Daoy (cell line): Measurements from ENCODE around the gene PBX1. TPM values are rescaled to one million over a fixed set of nuclear protein-coding genes. Genes with fewer than 3 reads are reported as not detected.

Experiments
- DNase-seq: peaks from one replicate; pipeline ENCODE4 v3.0.0-alpha.2; 2015; ENCODE audit warnings: low read depth
- total RNA-seq: library from RNA; depleted of rRNA; stranded (reverse); fragments of >200 nt; shearing (Covaris generic); gene quantifications from 2 replicates; pipeline ENCODE4 v1.2.3, GENCODE V29; 2014

The PBX1 gene
- total RNA-seq, 1 experiment from 2014 or later = 16.2 TPM

DNA sequence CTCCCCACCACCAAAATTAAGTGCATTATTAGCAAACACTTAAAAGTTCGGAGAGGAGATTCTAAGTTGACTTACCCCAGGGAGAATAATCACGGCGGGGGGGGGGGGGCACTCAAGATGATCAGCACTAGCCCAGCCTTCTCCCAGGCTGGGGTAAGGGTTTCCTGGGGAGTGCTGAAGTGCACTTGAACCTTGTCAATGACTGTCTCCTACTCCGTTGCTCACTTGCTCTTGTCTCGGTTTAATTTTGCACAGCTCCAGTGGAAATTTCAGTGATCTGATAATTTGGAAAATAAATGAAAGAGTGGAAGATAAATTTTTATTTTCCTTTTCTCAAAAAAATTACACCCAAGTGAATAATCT, 59.2 kb downstream of the PBX1 start:
- no peak for DNase-seq

DNA sequence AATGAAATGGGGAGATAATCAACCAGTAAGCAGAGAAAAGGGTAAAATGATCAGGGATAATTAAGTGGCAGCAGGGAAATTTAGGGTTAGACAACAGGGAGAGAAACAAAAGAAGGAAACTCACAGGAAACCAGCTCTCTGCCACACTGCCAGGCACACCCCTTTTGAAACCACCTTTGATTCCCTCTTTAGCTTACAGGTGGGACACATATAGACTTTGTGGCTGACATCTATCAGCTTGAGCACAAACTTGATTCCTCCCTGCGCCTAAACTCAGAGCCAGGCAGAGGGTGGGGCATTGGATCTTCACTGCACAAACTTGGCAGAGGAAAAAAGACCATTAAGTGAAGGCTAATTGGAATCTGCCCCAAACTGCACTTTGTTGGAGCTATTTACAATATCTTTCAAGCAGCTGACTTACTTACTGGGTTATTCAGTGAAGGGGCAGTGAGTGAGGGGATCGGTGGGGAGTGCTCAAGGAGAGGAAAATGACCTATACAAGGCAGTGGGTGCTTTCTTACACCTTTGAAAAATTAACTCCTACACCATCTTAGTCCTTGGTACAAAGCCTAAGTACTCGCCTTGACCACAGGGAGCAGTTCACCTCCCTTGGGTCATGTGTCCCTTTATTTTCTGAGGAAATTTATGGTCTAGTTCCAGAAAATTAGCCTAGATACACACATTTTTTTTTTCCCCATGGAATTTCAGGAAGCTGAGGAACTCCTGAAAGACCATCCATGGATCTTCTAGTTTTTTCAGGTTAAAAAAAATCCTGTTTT, 60.2 kb downstream of the PBX1 start:
- no peak for DNase-seq

DNA sequence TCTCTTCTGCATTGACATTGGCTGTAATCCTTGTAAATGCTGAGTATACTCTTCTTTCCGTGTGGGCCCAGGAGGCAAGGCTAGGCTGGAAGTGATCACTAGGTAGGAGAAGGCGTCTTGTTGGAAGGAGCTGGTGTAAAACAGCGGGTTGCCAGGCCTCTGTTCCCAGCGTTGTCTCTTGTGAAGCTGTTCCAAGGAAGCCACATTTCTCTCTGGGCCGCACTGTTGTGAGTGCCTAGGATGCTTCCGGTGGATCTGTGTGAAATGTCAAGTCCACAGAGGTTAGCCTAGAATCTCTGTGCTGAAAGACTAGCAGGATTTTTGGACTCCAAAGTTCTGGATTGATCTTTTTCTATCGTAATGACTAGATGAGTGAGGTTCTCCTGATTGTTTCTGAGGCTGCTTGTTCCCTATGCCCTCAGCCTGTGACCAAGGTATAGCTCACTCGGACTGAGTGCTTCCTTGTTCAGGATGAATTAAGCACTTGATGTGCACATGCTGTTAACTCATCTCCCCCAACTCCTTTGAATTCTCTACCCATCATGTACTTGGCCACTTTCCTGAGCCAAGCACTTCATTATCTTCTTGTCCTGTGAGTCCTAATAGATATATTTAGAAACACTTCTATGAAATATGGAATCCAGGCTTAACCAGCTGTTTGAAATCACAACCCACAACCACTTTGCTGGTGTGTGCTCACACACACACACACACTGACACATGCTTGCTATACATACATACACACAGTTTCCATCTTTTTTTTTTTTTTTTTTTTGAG, 63.3 kb downstream of the PBX1 start:
- DNase-seq = no peak

DNA sequence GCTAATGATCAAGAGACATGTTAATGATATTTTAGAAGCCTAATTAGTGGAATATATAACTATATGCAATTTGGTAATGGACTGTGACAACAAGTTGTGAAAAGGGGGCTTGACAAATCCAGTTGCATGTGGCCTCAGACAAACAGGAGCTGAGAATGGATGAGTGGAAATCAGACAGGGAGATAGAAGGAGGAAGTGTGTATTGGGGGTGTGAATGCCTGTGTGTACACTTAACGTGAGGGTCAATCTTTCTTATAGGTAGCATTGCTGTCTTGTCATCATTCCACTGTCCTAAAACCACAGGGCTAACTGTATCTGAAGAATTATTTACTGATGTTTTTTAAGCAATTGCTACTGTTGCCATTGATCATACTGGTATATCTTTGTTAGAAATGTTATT, 64.8 kb downstream of the PBX1 start:
- DNase-seq = no peak

DNA sequence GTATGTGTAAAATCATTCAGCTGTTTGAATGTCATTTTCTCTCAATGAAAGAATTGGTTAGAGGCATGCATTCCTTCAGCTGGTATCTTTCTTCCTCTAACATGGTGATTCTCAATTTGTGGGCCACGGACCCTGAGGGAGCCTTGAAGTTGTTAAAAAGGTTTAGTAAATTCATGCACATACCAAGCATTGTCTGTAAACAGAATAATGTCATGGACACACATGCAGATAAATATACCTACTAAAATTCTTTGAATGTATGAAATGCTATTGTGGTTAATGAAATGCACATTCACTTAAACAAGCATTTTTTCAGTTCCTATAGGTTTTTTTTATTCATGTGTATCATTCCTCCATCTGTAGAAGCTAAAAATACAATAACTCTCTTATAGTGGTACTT, 65.4 kb downstream of the PBX1 start:
- DNase-seq = no peak

DNA sequence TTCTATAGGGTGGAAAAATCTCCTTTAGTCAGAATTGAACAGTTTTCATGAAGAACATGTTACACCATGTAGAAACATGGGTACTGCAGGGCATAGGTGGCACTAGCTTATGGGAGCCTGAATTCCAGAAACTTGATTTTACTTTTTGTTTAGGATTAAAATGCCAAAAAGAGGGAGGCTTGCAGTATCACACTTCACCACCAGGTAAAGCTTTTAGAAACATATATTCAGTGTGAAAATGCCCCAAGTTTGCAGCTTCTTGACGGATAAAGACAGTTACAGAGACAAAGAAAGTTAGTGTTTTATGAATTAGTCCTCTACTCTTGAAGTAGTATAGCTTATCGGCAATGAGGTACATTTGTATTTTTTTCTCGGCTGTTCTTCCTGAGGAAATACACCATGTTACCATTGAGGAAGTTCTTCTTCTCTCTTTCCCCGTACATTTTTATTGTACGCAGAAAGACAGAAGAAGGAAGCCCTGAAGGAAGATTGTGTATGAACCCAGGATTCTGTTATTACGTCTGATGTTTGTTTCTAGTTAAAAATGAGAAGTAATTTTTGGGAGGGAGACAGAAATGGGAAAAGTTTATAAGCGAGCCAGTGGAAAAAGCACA, 66.1 kb downstream of the PBX1 start:
- DNase-seq = no peak

DNA sequence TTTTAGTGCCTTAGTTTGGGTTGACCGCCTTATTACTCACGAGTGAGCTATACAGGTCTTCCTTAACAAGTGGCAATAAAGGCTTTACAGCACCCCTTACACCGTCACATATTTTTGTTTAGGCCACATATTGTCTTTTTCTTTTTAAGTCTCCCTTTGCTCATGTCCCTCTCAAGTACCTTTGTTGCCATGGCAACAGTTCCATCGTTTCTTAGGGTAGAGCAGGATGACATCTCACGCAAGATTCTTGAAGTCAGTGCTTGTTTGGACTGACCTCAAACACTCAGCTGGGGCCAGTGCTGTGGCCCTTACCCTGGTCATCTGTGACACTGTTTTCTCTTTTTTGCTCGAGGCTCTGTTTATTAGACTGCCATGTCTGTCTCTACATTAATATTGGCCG, 69.8 kb downstream of the PBX1 start:
- DNase-seq = no peak

DNA sequence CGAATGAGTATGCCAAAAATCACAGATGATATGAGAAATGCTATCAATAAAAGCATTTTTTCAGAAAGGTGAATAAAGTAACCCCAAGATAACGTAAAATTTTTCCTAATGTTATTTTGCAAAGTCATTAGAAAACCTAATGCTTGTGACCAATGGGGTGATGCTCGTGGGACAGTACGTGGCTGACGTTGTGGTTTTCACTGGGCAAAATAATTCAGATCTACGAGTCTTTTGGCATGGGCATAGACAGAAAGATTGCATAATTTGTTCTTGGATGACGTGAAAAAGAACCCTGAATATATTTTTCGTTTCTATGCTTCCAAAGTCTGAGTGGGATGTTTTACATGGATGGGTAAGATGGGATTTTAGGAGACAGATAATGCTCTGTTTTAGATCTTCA, 71.0 kb downstream of the PBX1 start:
- DNase-seq = no peak

DNA sequence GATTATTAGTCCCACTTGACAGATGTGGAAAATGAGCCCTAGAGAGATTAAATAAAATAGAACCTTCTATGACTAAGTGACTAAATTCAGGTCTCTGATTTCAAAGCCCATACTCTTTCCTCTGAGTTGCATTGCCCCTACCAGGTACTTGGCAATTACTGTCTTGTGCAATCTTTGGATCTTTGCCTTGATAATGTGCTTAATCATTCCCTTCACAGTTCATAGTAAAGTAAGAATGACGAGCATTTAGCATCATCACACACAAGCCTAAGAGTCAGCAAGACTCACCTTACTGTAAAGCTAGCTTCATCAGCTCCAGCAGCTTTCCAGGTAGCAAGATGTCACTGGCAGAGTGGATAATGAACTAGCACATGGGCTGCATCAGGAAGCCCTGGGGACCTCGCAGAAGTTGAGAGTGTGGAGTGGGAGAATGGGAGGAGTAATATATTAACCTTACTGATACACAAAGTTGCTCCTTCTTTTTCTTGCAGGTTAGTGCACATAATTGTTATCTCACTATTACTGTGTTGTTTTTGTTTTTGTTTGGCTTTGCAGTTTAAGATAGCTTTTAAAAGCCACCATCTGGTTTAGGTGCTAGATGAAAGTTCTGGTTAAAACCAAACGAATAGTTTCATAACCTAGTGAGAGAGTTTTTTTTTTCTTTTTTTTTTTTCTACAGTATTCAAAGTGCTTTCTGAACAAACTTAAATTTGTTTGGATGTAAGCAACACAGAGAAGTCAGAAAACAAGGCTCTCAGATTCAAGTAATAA, 71.8 kb downstream of the PBX1 start:
- DNase-seq = no peak

DNA sequence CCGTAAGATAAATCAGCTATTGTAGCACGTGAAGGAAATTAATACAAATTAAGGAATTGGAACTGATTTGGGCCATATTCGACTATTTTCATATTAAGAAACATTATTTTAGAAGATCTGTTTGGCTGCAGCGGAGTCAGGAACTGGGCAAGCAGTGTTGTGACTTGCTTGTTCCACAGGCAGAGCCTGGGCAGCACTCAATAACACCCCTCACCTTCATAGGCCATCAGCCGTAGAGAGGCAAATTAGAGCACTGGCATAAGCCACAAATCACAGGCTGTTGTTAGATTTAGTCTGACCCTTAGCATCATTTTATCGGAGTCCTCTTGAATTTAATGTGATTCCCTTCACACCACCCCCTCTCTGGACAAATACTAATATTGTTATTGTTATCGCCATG, 72.8 kb downstream of the PBX1 start:
- no peak for DNase-seq

DNA sequence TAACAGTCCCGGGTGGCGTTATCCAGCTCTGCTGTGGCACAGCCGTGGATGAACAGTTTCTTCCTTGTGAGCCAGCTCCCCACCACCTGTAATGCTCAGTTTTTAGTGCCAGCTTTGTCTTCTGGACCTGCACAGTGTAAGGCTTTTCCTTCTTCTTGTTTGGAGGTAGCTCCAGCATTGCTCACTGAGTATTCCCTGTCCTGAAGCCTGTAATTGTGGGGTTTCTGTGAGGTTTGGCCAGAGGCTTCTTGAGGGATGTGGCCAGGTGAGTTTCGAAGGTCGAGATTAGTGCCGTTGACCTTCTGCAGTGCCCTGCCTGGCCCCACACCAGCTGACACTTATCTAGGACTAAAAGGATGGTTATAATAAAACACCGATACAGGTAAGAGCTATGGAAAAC, 75.0 kb downstream of the PBX1 start:
- no peak for DNase-seq

DNA sequence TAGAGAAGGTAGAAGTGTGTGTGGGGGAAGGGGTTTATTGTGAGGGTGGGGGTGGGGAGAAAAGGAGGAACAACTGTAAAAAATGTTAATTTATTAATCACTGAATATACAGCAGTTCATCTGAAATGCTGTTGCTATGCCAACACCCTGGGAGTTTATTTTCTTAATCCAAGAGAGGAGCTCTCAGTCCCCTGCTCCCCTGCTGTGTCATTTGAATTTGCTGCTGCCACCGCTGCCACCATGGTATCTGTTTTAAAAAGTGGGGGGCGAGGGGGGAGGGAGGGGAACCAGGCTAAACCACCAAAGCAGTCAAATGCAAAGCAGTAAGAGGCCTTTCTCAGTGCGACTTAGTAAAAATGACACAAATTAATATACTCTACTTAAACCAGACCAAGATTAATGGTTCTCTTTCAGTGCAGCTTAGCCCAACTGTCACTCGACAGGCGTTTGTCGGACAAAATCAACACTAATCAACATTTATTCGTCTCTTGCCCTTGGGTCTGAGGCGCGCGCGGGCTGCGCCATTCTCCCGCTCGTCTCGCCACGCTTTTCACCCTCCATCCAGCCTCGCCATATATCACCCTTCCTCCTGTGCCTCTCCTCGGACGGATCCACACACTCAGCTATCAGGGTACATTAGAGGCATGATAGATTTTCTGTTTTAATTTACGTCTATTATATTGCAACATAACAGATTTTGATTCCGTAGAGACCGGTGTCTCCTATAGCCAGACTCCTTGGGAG, 76.2 kb downstream of the PBX1 start:
- no peak for DNase-seq

DNA sequence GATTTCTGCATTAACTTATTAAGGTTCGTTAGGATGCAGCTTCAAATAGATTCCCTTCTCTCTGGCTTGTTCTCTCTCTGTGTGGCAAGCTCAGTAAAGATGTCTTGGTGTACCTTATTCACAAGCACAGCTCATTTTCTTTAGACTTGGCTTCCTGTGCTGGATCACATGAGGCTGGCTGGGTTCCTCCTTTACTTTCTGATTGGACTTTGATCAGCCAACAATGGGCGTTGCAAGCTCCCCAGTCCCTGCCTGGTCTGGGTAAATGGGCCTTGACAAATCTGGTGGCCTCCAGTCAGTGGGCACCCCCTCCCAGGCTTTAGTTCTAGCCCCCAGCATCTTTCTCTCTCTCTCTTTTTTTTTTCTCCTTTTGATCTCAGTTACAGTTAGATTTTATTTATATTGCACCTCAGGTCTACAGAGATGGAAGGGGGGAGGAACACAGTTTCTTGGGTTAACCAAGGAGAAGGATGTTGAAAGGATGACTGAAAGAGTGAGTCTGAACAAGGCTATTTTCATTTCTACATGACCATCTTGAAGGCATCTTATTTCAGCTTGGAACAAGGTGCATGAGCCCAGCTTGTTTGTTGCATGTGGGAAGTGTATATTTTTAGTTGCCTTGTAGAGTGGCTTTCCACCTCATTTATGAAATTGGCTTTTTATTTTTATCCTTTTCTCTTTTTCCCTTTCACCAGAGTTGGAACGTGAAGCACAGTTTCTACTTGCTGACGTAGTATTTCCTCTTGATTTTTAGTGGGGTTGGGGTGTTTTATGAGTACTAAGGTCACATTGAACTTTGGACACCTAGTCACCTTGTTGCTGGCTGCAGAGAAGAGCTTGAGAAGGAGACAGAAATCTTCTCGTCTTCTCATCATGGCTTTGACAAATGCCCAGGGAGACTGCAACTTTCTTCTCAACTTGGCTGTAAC, 77.1 kb downstream of the PBX1 start:
- no peak for DNase-seq

DNA sequence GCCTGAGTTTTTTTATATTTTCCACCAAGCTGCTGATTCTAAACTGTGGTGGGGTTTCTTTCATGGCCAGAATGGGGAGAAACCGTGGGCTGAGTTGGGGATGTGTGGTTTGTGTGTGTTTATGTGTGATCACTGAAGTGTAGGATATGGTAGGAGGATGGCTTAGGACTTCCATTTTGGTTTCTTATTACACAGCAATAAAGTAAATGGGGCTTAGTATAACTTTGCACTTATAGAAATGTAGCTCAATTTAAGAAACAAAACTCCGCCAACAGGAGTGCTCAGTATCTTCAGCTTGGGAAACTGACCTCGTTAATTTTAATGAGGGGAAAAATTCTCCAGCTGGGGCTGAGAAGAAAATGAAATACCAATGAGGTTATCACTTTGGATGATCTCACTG, 77.8 kb downstream of the PBX1 start:
- no peak for DNase-seq

DNA sequence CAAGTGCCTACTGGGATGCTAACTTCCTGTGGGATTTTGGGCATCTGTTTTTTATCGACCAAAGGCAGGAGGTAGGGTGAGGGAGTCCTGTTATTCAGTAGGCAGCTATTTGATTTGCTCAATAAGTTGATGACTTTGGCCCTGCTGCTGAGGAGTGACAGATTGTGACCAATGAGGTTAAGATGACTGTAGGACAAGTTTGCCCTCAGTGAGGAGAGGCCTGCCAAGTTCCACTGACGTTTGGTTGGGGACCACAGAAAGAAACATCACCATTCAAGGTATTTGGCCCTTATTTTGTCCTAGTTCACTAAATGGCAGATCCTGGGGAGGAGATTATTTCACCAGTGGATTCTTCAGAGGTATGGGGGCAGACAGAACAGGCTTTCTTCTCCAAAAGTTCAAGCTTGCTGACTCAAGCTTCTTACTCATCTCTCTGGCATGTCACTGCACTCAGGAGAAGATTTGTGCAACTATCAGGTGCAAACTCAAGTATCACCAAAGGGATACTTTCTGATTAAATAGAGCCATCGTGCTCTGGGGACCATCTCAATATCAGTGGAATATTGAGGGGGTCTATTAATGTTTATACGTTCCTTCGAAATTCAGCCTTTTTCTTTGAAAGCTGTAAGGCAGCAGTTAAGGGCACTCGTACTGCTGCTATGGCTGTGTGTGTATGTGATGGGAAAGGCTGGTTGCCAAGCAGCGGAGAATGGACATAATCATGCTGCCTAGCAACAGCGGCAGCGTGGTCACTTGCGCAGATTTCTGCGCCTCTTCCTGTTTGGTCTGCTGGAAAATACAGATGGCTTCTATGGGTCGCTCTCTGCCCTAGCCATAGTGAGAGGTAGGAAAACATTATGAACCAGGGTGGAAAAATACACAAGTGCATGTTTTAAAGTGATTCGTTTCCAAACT, 78.7 kb downstream of the PBX1 start:
- DNase-seq = peak; percentile 67

DNA sequence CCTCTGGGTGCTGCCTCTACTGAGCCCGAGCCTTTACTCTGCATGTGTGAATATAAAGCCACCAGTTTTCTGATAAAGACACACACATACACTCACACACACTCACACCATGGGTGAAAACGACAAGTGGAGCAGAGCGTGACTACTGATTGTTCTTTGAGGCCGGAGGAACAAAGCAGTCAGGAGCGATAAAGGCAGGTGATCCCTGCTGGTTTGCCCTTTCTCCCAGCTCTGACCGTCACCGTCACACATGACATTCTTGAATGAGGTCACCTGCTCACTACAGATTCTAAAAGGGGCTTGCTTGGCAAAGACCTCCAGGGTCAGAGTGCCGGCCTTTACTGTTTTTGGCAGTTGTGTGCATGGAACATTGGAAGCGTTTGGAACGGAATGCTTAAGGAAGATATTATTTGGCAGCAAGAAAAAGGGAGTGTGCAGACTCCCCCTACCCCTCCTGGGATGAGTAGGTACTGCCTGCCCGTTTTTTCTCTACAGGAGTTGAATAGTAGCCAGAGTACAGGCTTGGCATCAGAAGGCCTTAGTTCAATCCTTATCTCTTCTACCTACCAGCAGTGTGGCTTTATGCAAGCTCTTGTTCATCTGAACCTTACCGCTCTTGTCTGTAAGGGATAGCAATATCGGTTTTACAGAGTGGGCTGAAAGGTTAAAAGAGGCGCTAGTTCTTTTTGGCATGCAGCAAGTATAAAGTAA, 79.7 kb downstream of the PBX1 start:
- DNase-seq = no peak

DNA sequence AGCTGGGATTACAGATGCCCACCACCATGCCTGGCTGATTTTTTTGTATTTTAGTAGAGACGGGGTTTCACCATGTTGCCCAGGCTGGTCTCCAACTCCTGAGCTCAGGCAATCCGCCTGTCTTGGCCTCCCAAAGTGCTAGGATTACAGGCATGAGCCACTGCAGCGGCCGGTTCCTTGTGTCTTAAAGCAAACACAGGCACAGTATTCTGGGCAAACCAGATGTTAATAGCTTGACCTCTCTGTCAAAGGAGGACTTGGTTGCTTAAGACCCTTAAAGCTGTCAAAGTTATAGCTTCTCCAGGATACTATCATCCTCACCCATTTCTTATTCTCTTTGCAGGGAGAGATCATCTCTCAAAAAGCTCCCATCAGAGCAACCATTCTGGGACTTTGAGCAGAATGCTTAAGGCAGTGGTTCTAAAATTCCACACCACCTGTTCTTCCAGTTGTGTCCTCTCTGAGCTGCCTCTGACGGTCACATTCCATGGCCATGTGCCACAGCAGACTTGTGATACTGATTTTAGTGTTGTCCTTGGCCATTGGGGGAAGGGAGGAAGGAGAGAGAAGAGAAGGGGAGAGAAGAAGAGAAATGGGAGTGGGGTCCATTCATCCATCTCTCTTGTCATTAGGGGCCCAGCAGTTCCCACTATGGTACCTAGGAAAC, 81.8 kb downstream of the PBX1 start:
- DNase-seq = no peak

DNA sequence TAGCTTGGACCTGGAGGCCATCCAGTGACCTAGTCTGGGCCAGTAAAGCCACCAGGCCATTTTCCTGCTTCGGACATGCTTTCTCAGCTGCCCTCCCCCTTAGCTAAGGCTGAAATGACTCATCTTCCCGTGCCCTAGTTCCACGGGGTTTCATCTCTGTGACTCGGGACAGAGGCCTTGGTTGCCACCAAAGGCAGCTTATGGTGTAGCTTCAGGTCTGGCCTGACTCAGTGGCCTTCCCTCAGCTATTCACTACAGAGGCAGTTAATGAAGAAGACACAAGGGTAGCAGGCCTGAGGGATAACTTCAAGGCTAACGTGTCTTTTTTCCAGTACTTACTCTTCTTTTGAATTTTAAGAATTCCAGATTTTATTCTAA, 82.4 kb downstream of the PBX1 start:
- DNase-seq = no peak
